Kidney glomerular epithelial cell (primary cell): ENCODE data around the gene SRC.

Source experiments
- DNase-seq: peaks from one replicate; lab custom pipeline; 2025; lab: John Stamatoyannopoulos, UW

Gene SRC

GRCh38 chr20:37383229-37383989 is 37.5 kb downstream of the SRC start:
- peak; percentile 17 for DNase-seq

GRCh38 chr20:37384683-37385174 is 38.8 kb downstream of the SRC start:
- no peak for DNase-seq

GRCh38 chr20:37385176-37385575 is 39.2 kb downstream of the SRC start:
- no peak for DNase-seq

GRCh38 chr20:37385659-37386504 is 39.9 kb downstream of the SRC start:
- DNase-seq = no peak

GRCh38 chr20:37386505-37387251 is 40.7 kb downstream of the SRC start:
- DNase-seq = no peak

GRCh38 chr20:37387519-37388269 is 41.8 kb downstream of the SRC start:
- no peak for DNase-seq

- no peak for DNase-seq
Measured at GRCh38 chr20:37388831-37389230, 42.9 kb downstream of the SRC start.

- DNase-seq = no peak
Measured at GRCh38 chr20:37389241-37389747, 43.4 kb downstream of the SRC start.

GRCh38 chr20:37389844-37390275 is 43.9 kb downstream of the SRC start:
- DNase-seq = no peak

GRCh38 chr20:37390503-37390890 is 44.6 kb downstream of the SRC start:
- DNase-seq = no peak

GRCh38 chr20:37390891-37391525 is 45.1 kb downstream of the SRC start:
- DNase-seq = no peak

GRCh38 chr20:37392441-37393195 is 46.7 kb downstream of the SRC start:
- no peak for DNase-seq

- DNase-seq = no peak
Measured at GRCh38 chr20:37393196-37393862, 47.4 kb downstream of the SRC start.

GRCh38 chr20:37393863-37394542 is 48.1 kb downstream of the SRC start:
- no peak for DNase-seq

- DNase-seq = no peak
Measured at GRCh38 chr20:37394543-37395409, 48.8 kb downstream of the SRC start.

- DNase-seq = no peak
Measured at GRCh38 chr20:37395410-37395797, 49.5 kb downstream of the SRC start.

GRCh38 chr20:37395921-37396415 is 50.0 kb downstream of the SRC start:
- no peak for DNase-seq
